AG04449 (cell line): Measurements from ENCODE around the gene MRPL43.

ENCODE experiments used
- CTCF ChIA-PET: fragments of 350-600 bp; formaldehyde crosslinking; extraction: SDS; loops from one replicate; lab custom pipeline; 2021; ENCODE audit warnings: antibody characterized with exemption; lab: Yijun Ruan, JAX
- POLR2A ChIA-PET: fragments of 400-600, 350-600 bp; formaldehyde crosslinking; extraction: SDS; loops from one replicate; lab custom pipeline; 2020; ENCODE audit warnings: antibody characterized with exemption, inconsistent platforms; lab: Yijun Ruan, JAX
- DNase-seq: peaks from one replicate; pipeline ENCODE4 v3.0.0-alpha.2; 2010; ENCODE audit warnings: low read depth, low spot score
- H3K4me3 ChIP-seq: 2 replicates; pipeline ENCODE4 v1.5.1; 2011; ENCODE audit warnings: low read depth, mild to moderate bottlenecking, control low read depth, low read length
- CTCF ChIP-seq: IDR thresholded peaks from one replicate; pipeline ENCODE4 v1.5.1; 2011; ENCODE audit warnings: mild to moderate bottlenecking, moderate library complexity, low read length, control low read depth, inconsistent platforms; ENCODE audit not compliant: insufficient read depth; ENCODE audit errors: missing control alignments

The MRPL43 gene

GRCh38 chr10:101020427-101021075 is 33.3 kb upstream of the MRPL43 start:
- no peak for DNase-seq
- CTCF ChIA-PET = interaction anchor here (0.6 to 7.3 kb wide), 9 partner anchors 10 to 527 kb away, joined by 3 to 803 read pairs (median 19); partner anchors contain the start of genes KAZALD1, LZTS2, MRPL43 and PDZD7
- no peak overlapping the region for H3K4me3 ChIP-seq
- POLR2A ChIA-PET = no interaction called here
- TF ChIP-seq CTCF = no peak

- TF ChIP-seq CTCF = no peak
- H3K4me3 ChIP-seq = no peak overlapping the region
- POLR2A ChIA-PET = interaction anchor here (1.1 kb wide), 1 partner anchor 20 kb away, joined by 3 read pairs; the partner anchor contains the start of gene LZTS2
- DNase-seq = no peak
- CTCF ChIA-PET = interaction anchor here (0.9 to 7.3 kb wide), 17 partner anchors 8 to 483 kb away, joined by 3 to 803 read pairs (median 8); partner anchors contain the start of genes HIF1AN, KAZALD1, LZTS2 and MRPL43
Observed at GRCh38 chr10:101019440-101019703, 32.1 kb upstream of the MRPL43 start.

GRCh38 chr10:101018600-101019439 is 31.5 kb upstream of the MRPL43 start:
- no peak for DNase-seq
- POLR2A ChIA-PET = interaction anchor here (1.1 kb wide), 1 partner anchor 20 kb away, joined by 3 read pairs; the partner anchor contains the start of gene LZTS2
- H3K4me3 ChIP-seq = no peak overlapping the region
- CTCF ChIA-PET = interaction anchor here (0.7 to 7.3 kb wide), 19 partner anchors 8 to 483 kb away, joined by 3 to 803 read pairs (median 7); partner anchors contain the start of genes HIF1AN, KAZALD1, LZTS2 and MRPL43
- TF ChIP-seq CTCF = peak; percentile 98

GRCh38 chr10:101018118-101018599 is 30.9 kb upstream of the MRPL43 start:
- no peak for TF ChIP-seq CTCF
- no peak overlapping the region for H3K4me3 ChIP-seq
- CTCF ChIA-PET = interaction anchor here (1.0 to 7.3 kb wide), 15 partner anchors 7 to 482 kb away, joined by 3 to 803 read pairs (median 9); partner anchors contain the start of genes HIF1AN, KAZALD1, LZTS2 and MRPL43
- POLR2A ChIA-PET = interaction anchor here (1.1 kb wide), 1 partner anchor 26 kb away, joined by 5 read pairs; no protein-coding TSS in a partner anchor
- no peak for DNase-seq

- ChIA-PET POLR2A (interaction anchor here (1.1 to 1.2 kb wide), 2 partner anchors 25 to 44 kb away, joined by 3 to 5 read pairs; no protein-coding TSS in a partner anchor), CTCF (interaction anchor here (1.5 to 7.3 kb wide), 9 partner anchors 8 to 126 kb away, joined by 3 to 803 read pairs (median 19); partner anchors contain the start of genes KAZALD1, LZTS2, MRPL43 and PDZD7)
- no peak for DNase-seq
- TF ChIP-seq CTCF = no peak
- H3K4me3 ChIP-seq = no peak overlapping the region
Observed at GRCh38 chr10:101016814-101017213, 29.5 kb upstream of the MRPL43 start.
